ENCODE measurements around the gene DNAH8. TPM values are rescaled to one million over a fixed set of nuclear protein-coding genes. Genes with fewer than 3 reads are reported as not detected.

The DNAH8 gene
- total RNA-seq, 4 donors from 2014 or later: not detected

DNA sequence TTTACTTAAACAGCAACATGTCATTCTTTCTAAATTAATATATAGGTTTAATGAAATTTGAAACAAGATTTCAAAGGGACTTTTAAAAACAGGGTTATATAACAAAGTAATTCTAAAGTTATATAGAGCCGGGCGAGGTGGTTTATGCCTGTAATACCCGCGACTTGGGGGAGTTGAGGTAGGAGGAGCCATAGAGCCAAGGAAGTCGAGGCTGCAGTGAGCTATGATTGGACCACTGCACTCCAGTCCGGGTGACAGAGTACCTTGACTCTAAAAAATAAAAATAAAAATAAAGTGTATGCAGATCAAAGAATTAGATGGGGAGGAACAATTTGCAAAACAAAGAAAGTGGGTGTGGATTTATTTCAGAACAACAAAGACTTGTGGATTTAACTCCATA, 182.4 kb downstream of the DNAH8 start:
- H3K9me3 ChIP-seq: no peaks in the 10 kb centered on the region
- TF ChIP-seq POLR2A (IDR thresholded peaks at IDR 0.05): no peak
- TF ChIP-seq, protein P1, sequence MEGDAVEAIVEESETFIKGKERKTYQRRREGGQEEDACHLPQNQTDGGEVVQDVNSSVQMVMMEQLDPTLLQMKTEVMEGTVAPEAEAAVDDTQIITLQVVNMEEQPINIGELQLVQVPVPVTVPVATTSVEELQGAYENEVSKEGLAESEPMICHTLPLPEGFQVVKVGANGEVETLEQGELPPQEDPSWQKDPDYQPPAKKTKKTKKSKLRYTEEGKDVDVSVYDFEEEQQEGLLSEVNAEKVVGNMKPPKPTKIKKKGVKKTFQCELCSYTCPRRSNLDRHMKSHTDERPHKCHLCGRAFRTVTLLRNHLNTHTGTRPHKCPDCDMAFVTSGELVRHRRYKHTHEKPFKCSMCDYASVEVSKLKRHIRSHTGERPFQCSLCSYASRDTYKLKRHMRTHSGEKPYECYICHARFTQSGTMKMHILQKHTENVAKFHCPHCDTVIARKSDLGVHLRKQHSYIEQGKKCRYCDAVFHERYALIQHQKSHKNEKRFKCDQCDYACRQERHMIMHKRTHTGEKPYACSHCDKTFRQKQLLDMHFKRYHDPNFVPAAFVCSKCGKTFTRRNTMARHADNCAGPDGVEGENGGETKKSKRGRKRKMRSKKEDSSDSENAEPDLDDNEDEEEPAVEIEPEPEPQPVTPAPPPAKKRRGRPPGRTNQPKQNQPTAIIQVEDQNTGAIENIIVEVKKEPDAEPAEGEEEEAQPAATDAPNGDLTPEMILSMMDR (IDR thresholded peaks at IDR 0.05 in 4 of 5, conservative IDR thresholded peaks at IDR 0.05 in 1 of 5): no peak
- no peak for ATAC-seq
- no peaks in the 10 kb centered on the region for H3K4me1 ChIP-seq
- H3K27ac ChIP-seq: no peak overlapping the region
- in situ Hi-C loops (cut with MboI; ENCODE audit: low sequenced_read_pairs in 4 of 4): no loop called here
- no peak for DNase-seq
- no peak overlapping the region for H3K4me3 ChIP-seq
- H3K27me3 ChIP-seq: peaks cover 0 to 6% (median 0%) of the 10 kb centered on the region in 3 donors
- intact Hi-C loops (cut with DNase I; ENCODE audit: low total_unique reads): no loop called here
- H3K36me3 ChIP-seq: no peaks in the 10 kb centered on the region

DNA sequence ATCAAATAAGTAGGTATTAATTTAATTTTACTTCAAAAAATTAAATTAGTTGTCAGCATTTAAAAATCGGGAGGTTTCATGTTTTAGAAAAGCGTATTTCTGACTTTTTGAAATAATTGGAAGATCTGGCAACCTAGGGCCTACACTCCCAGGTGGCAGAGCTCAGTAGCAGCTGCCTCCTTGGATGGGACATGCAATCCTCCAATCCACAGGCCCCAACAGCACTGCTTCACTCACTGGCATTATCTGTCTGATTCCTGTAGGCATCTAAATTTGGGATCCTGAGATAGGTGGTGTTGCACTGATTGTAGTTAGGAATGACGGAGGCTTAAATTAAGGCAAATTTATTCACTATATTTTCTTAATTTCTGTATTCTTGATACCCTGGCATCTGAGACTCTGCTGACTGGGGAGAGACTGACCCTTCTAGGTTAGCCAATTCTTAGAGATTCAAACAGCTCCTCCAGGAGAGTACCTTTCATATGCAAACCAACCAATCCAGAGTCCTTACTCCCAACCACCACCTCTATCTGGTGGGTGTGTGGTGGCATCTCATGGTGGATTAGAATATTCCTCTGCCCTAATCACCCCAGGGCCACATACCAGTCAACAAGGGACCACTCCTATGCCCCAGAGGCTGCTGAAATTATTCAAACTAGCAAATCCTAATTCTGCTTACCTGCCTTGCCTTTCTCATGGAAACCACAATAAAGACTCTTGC, 186.9 kb downstream of the DNAH8 start:
- intact Hi-C loops (cut with DNase I; ENCODE audit: low total_unique reads): no loop called here
- peaks cover 0 to 7% (median 0%) of the 10 kb centered on the region in 3 donors for H3K27me3 ChIP-seq

DNA sequence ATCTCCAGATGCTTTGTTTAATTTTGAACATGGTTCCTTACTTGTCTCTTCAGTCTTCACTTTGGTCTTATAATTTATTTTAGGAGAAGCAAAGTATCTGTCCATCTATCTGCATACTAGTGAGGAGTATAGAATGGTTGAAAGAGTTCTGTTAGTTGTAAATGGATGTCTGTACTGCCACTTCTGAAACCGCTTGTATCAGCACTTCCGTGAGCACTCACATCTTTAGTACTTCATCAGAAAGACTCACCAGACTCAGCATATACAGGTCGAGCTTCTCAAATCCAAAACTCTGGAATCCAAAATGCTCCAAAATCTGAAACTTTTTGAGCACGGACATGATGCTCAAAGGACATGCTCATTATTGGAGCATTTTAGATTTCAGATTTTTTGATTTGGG, 191.5 kb downstream of the DNAH8 start:
- ATAC-seq (no peak), DNase-seq (no peak)
- in situ Hi-C loops (cut with MboI; ENCODE audit: low sequenced_read_pairs in 4 of 4): no loop called here
- TF ChIP-seq POLR2A (IDR thresholded peaks at IDR 0.05): no peak
- TF ChIP-seq, protein P1 (IDR thresholded peaks at IDR 0.05 in 4 of 5, conservative IDR thresholded peaks at IDR 0.05 in 1 of 5): no peak
- H3K27me3 ChIP-seq: peaks cover 0 to 7% (median 0%) of the 10 kb centered on the region in 3 donors
- H3K4me1 ChIP-seq: no peaks in the 10 kb centered on the region
- no peaks in the 10 kb centered on the region for H3K36me3 ChIP-seq
- H3K27ac ChIP-seq: no peak overlapping the region
- intact Hi-C loops (cut with DNase I; ENCODE audit: low total_unique reads): no loop called here
- no peaks in the 10 kb centered on the region for H3K9me3 ChIP-seq
- no peak overlapping the region for H3K4me3 ChIP-seq

More for the DNA sequence above, 186.9 kb downstream of the DNAH8 start:
- no peak overlapping the region for H3K27ac ChIP-seq
- no peaks in the 10 kb centered on the region for H3K9me3 ChIP-seq
- DNase-seq (no peak), ATAC-seq (no peak)
- no peak for TF ChIP-seq POLR2A (IDR thresholded peaks at IDR 0.05)
- TF ChIP-seq, protein P1 (IDR thresholded peaks at IDR 0.05 in 4 of 5, conservative IDR thresholded peaks at IDR 0.05 in 1 of 5): no peak
- in situ Hi-C loops (cut with MboI; ENCODE audit: low sequenced_read_pairs in 4 of 4): no loop called here
- H3K36me3 ChIP-seq: no peaks in the 10 kb centered on the region
- no peaks in the 10 kb centered on the region for H3K4me1 ChIP-seq
- no peak overlapping the region for H3K4me3 ChIP-seq

DNA sequence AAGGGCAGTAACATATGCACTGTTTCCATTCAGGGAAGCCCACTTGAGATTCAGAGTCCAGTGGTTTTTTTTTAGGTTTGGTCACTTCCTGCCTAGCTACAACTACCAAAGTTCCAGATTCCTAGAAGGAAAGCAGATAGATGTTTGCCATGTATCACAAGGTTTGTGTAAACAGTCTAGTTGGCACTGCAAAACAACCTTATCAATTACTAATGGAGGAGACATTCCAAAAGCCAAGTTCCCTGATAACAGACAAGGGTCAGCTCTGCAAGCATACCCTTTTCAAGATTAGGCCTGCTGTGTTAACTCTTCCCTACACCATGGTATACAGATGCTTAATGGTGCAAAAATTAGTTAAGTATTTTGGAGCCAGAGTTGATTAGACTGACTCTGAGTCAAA, 192.2 kb downstream of the DNAH8 start:
- H3K4me1 ChIP-seq: no peaks in the 10 kb centered on the region
- no peaks in the 10 kb centered on the region for H3K36me3 ChIP-seq
- H3K4me3 ChIP-seq: no peak overlapping the region
- H3K27ac ChIP-seq: no peak overlapping the region
- H3K9me3 ChIP-seq: no peaks in the 10 kb centered on the region
- intact Hi-C loops (cut with DNase I; ENCODE audit: low total_unique reads) (no loop called here), in situ Hi-C loops (cut with MboI; ENCODE audit: low sequenced_read_pairs in 4 of 4) (no loop called here)
- peaks cover 0 to 4% (median 0%) of the 10 kb centered on the region in 3 donors for H3K27me3 ChIP-seq
- DNase-seq (no peak), ATAC-seq (no peak)
- TF ChIP-seq, protein P1 (IDR thresholded peaks at IDR 0.05 in 4 of 5, conservative IDR thresholded peaks at IDR 0.05 in 1 of 5): no peak

Data from gastrocnemius medialis (tissue), 4 donors.